Muscle of leg (tissue), 11 donors: ENCODE data around the gene SOHLH1. TPM values are rescaled to one million over a fixed set of nuclear protein-coding genes. Genes with fewer than 3 reads are reported as not detected.
A peak's percentile ranks its signal among the peaks of the same experiment; 100 is the strongest.

Source experiments
- DNase-seq: peaks from one replicate; pipeline ENCODE4 v3.0.0; 2013
- H3K27ac ChIP-seq: one replicate; pipeline ENCODE4 v1.5.1; 2013; ENCODE audit warnings: mild to moderate bottlenecking, low read length, control low read depth
- H3K27me3 ChIP-seq: one replicate; pipeline ENCODE4 v1.6.1; 2013; ENCODE audit warnings: low read length; ENCODE audit not compliant: control insufficient read depth, insufficient read depth
- H3K36me3 ChIP-seq: one replicate; pipeline ENCODE4 v1.6.1; 2013; ENCODE audit warnings: low read length; ENCODE audit not compliant: control insufficient read depth, insufficient read depth
- H3K4me1 ChIP-seq: one replicate; pipeline ENCODE4 v1.6.1; 2013; ENCODE audit warnings: low read length; ENCODE audit not compliant: control insufficient read depth, insufficient read depth
- H3K4me3 ChIP-seq: one replicate; pipeline ENCODE4 v1.5.1; 2013; ENCODE audit warnings: low read length, control low read depth
- H3K9me3 ChIP-seq: replicated peaks from 2 replicates; pipeline ENCODE4 v1.6.1; 2013; ENCODE audit warnings: low read depth, low read length; ENCODE audit not compliant: control insufficient read depth
- WGBS: methylation state at CpG from one replicate; pipeline ENCODE4 v1.1.5; 2013; ENCODE audit warnings: missing lambda C conversion rate; ENCODE audit not compliant: insufficient coverage; 5-methylcytosine and 5-hydroxymethylcytosine counted together
- polyA plus RNA-seq, 8 donors: library from polyadenylated mRNA; unstranded; fragments of 120-200 nt; gene quantifications; one replicate each; pipeline versions ENCODE4 v1.2.1 to v1.2.3, GENCODE V29; 2013; ENCODE audit warnings: inconsistent platforms in 1 of 8, low replicate concordance in 1 of 8; ENCODE audit not compliant: insufficient read length in 8 of 8, insufficient read depth in 1 of 8
- total RNA-seq: library from RNA; stranded (reverse); fragments of 120-200 nt; gene quantifications from one replicate; pipeline ENCODE4 v1.2.4, GENCODE V29; 2013

The SOHLH1 gene
- total and polyA plus RNA-seq, 9 donors: 0.13 to 0.31 (median 0.17) TPM; not detected in 3

- peaks cover 6% of the 10 kb centered on the region for H3K36me3 ChIP-seq
- WGBS: 46% methylated on average over 5 of the region's 5 CpGs
- peak; percentile 89 for DNase-seq
- peaks cover 22% of the 10 kb centered on the region for H3K27me3 ChIP-seq
- H3K9me3 ChIP-seq: no peaks in the 10 kb centered on the region
- H3K4me3 ChIP-seq: peak overlapping the region; percentile 16
- peaks cover 66% of the 10 kb centered on the region for H3K4me1 ChIP-seq
- H3K27ac ChIP-seq: peak overlapping the region; percentile 69
Measured at GRCh38 chr9:135704483-135704882, 5.2 kb upstream of the SOHLH1 start.

GRCh38 chr9:135703726-135704125, 4.4 kb upstream of the SOHLH1 start:
- Histone ChIP-seq H3K36me3 (peaks cover 1% of the 10 kb centered on the region), H3K4me3 (no peak overlapping the region), H3K27ac (peak overlapping the region; percentile 69), H3K4me1 (peaks cover 66% of the 10 kb centered on the region), H3K9me3 (no peaks in the 10 kb centered on the region), H3K27me3 (peaks cover 20% of the 10 kb centered on the region)
- DNase-seq: peak; percentile 37
- 16% methylated on average over 14 of the region's 14 CpGs for WGBS

DNA sequence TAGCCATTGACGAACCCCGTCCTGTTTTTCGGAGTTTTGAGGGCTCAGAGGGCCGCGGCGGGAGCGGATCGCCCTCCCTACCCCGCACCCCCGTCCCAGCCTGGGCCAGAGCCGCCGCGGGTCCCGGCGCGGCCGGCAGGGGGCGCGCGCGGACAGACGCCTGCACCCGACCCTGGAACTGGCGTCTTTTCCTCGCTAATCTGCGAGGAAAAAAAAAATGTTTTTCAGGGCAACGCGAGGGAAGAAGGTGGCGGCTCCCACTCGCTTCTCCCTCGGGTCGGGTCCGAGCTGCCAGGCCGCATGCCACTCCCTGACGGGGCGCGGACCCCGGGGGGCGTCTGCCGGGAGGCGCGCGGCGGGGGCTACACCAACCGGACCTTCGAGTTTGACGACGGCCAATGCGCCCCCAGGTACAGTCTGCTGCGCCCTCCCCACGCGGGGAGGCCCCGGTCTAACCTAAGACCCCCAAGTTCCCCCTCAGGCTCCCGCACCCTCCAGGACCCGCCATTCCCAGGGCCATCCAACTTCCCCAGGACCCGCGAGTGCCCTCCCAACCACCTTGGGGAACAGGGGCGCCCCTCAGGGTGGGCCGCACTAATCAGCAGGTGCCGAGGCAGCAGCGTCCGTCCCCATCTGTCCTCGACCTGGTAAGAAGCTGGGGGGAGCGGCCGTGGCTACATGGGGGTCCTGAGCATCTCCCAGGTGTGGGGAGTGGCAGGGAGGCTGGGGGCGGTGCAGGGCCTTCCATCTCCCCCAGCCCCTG, 2.9 kb upstream of the SOHLH1 start, which contains the start of gene KCNT1:
TSS of gene KCNT1 (plus strand) at position 227 of the 763 bp plus-strand sequence. CDS start at position 301, 74 bp downstream.
- DNase-seq: peak; percentile 70
- peak within 1 kb of the TSS; percentile 25 for H3K4me3 ChIP-seq

DNA sequence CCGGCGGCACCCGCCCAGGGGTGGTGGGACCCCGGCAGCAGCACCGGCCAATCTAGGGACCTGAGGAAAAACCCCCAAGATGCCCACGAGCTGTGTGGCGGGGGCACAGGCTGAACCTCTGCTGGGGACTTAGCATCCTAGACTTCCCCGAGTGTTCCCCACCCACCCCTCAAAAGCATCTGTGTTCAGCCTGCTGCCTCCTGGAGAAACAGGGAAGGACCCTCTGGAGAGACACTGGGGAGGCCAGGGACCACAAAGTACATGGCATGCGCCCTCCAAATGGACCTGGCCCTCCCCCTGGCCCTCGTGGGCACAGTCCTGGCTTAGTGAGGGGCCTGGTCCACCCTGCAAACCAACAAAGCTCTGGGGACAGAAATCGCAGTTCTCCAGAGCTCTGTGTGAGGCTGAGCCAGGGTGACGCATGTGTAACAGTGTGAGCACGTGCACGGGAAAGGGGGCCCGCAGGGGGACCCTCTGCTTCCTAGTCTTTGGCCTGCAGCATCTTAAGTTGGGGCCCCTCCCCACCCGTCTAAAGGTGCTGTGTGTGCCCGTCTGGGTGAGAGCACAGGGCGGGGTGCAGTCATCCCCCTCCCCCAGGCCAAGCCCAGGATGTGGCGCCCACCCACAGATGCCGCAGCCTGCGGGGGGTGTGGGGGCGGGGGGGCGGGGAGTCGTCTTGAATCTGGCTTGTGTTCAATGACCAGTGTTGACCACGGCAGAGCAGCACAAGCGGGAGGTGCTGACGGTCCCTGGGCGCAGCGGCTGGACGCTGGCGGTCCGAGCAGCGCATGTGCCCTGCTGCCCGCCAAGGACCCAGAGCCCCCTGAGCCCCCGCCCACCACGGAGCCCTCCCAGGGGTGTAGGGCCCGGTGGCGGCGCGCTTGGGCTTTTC, 2.0 kb upstream of the SOHLH1 start:
- H3K9me3 ChIP-seq: no peaks in the 10 kb centered on the region
- peaks cover 20% of the 10 kb centered on the region for H3K27me3 ChIP-seq
- H3K4me1 ChIP-seq: peaks cover 51% of the 10 kb centered on the region
- peak overlapping the region; percentile 21 for H3K4me3 ChIP-seq
- WGBS: 19% methylated on average over 31 of the region's 40 CpGs
- no peaks in the 10 kb centered on the region for H3K36me3 ChIP-seq
- DNase-seq: peak; percentile 37
- no peak overlapping the region for H3K27ac ChIP-seq

More for the DNA sequence above, 2.9 kb upstream of the SOHLH1 start, which contains the start of gene KCNT1:
- no peak within 1 kb of the TSS for H3K27ac ChIP-seq
- H3K27me3 ChIP-seq: peaks cover 20% of the 10 kb centered on the region
- WGBS: 3% methylated on average over 54 of the region's 66 CpGs
- H3K9me3 ChIP-seq: no peaks in the 10 kb centered on the region
- no peaks in the 10 kb centered on the region for H3K36me3 ChIP-seq
- H3K4me1 ChIP-seq: peaks cover 59% of the 10 kb centered on the region

- H3K4me1 ChIP-seq: peaks cover 44% of the 10 kb centered on the region
- H3K27ac ChIP-seq: no peak overlapping the region
- peaks cover 20% of the 10 kb centered on the region for H3K27me3 ChIP-seq
- no peaks in the 10 kb centered on the region for H3K36me3 ChIP-seq
- H3K9me3 ChIP-seq: no peaks in the 10 kb centered on the region
- H3K4me3 ChIP-seq: no peak overlapping the region
- 63% methylated on average over 15 of the region's 15 CpGs for WGBS
- no peak for DNase-seq
Measured at GRCh38 chr9:135700525-135700924, 1.2 kb upstream of the SOHLH1 start.

- WGBS: 62% methylated on average over 19 of the region's 19 CpGs
- DNase-seq: no peak
- no peaks in the 10 kb centered on the region for H3K9me3 ChIP-seq
- H3K27ac ChIP-seq: no peak overlapping the region
- H3K27me3 ChIP-seq: peaks cover 20% of the 10 kb centered on the region
- no peak overlapping the region for H3K4me3 ChIP-seq
- peaks cover 28% of the 10 kb centered on the region for H3K4me1 ChIP-seq
- H3K36me3 ChIP-seq: no peaks in the 10 kb centered on the region
Measured at GRCh38 chr9:135698767-135699166, 514 bp downstream of the SOHLH1 start.

GRCh38 chr9:135698236-135698635, 1.0 kb downstream of the SOHLH1 start:
- WGBS: 63% methylated on average over 21 of the region's 21 CpGs
- H3K4me1 ChIP-seq: peaks cover 23% of the 10 kb centered on the region
- no peak for DNase-seq
- peaks cover 16% of the 10 kb centered on the region for H3K27me3 ChIP-seq
- H3K9me3 ChIP-seq: no peaks in the 10 kb centered on the region
- no peaks in the 10 kb centered on the region for H3K36me3 ChIP-seq
- H3K27ac ChIP-seq: no peak overlapping the region
- H3K4me3 ChIP-seq: no peak overlapping the region

DNA sequence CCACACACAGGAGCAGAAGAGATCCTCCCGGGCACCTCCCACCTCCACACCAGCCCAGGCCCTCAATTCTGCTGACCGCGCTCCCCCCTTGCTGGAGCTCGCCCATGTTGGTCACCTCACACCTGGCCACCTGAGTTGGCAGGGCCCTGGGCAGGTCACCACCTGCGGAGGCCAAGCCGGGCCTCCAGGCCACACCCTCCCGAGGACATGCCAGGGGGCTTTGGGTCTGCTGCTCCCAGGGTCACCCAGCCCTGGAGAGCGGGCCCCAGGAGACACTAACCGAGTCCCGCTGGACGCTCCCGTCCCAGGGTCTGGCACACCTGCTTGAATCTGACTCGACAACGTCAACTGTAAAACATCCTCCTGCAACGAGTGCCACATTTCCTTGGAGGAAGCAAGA, 2.1 kb downstream of the SOHLH1 start:
- no peak overlapping the region for H3K4me3 ChIP-seq
- H3K27ac ChIP-seq: no peak overlapping the region
- no peaks in the 10 kb centered on the region for H3K36me3 ChIP-seq
- peaks cover 13% of the 10 kb centered on the region for H3K4me1 ChIP-seq
- WGBS: 82% methylated on average over 7 of the region's 15 CpGs
- H3K27me3 ChIP-seq: peaks cover 12% of the 10 kb centered on the region
- DNase-seq: no peak
- H3K9me3 ChIP-seq: no peaks in the 10 kb centered on the region

- no peaks in the 10 kb centered on the region for H3K36me3 ChIP-seq
- no peak overlapping the region for H3K27ac ChIP-seq
- H3K4me1 ChIP-seq: peaks cover 7% of the 10 kb centered on the region
- H3K4me3 ChIP-seq: no peak overlapping the region
- no peak for DNase-seq
- no peaks in the 10 kb centered on the region for H3K9me3 ChIP-seq
- WGBS: 77% methylated on average over 9 of the region's 16 CpGs
- H3K27me3 ChIP-seq: peaks cover 9% of the 10 kb centered on the region
Measured at GRCh38 chr9:135696446-135696845, 2.8 kb downstream of the SOHLH1 start.

GRCh38 chr9:135695642-135696041, 3.6 kb downstream of the SOHLH1 start:
- peaks cover 2% of the 10 kb centered on the region for H3K27me3 ChIP-seq
- no peak overlapping the region for H3K4me3 ChIP-seq
- H3K27ac ChIP-seq: no peak overlapping the region
- no peaks in the 10 kb centered on the region for H3K36me3 ChIP-seq
- no peaks in the 10 kb centered on the region for H3K9me3 ChIP-seq
- WGBS: 68% methylated on average over 7 of the region's 12 CpGs
- DNase-seq: no peak
- peaks cover 3% of the 10 kb centered on the region for H3K4me1 ChIP-seq
